HG03378 (cell line): ENCODE data around the gene STK33.
A peak's percentile ranks its signal among the peaks of the same experiment; 100 is the strongest.
"Not testable (repeated sequence)": the region's sequence is repeated elsewhere in the genome, so short reads cannot be mapped to it uniquely, and the experiment has no call there.

ENCODE experiments used
- ATAC-seq: cut with Tn5 transposase; IDR thresholded peaks from one replicate; pipeline ENCODE4 v1.9.1; 2021; ENCODE audit warnings: mild to moderate bottlenecking, moderate library complexity; ENCODE audit not compliant: unreplicated experiment

STK33 gene

GRCh38 chr11:8545698-8546366 lies 48.2 kb downstream of the STK33 start:
- no peak for ATAC-seq

- ATAC-seq, result no peak
These were observed 49.2 kb downstream of the STK33 start for GRCh38 chr11:8544807-8545206.

GRCh38 chr11:8543278-8543677 lies 50.8 kb downstream of the STK33 start:
- no peak for ATAC-seq

- no peak for ATAC-seq
These were observed 52.6 kb downstream of the STK33 start for GRCh38 chr11:8541448-8541847.

- ATAC-seq, result peak; percentile 84
These were observed 60.7 kb downstream of the STK33 start for GRCh38 chr11:8533332-8533731.

GRCh38 chr11:8532475-8532874 lies 61.6 kb downstream of the STK33 start:
- ATAC-seq, result peak; percentile 55

GRCh38 chr11:8531982-8532381 lies 62.0 kb downstream of the STK33 start:
- peak; percentile 29 for ATAC-seq

GRCh38 chr11:8531312-8531711 lies 62.7 kb downstream of the STK33 start:
- ATAC-seq, result no peak

GRCh38 chr11:8527939-8528338 lies 66.1 kb downstream of the STK33 start:
- ATAC-seq, result no peak

GRCh38 chr11:8523396-8523795 lies 70.6 kb downstream of the STK33 start:
- ATAC-seq, result no peak

GRCh38 chr11:8512547-8512946 lies 81.5 kb downstream of the STK33 start:
- no peak for ATAC-seq

GRCh38 chr11:8503910-8504364 lies 90.1 kb downstream of the STK33 start:
- ATAC-seq, result no peak

- no peak for ATAC-seq
These were observed 92.2 kb downstream of the STK33 start for GRCh38 chr11:8501836-8502235.

GRCh38 chr11:8488395-8488794 lies 105.6 kb downstream of the STK33 start:
- no peak for ATAC-seq

GRCh38 chr11:8487261-8487660 lies 106.8 kb downstream of the STK33 start:
- no peak for ATAC-seq

- ATAC-seq, result no peak
These were observed 109.8 kb downstream of the STK33 start for GRCh38 chr11:8484251-8484650.

- no peak for ATAC-seq
These were observed 113.2 kb downstream of the STK33 start for GRCh38 chr11:8480858-8481257.

- ATAC-seq, result no peak
These were observed 116.3 kb downstream of the STK33 start for GRCh38 chr11:8477680-8478079.

GRCh38 chr11:8477151-8477550 lies 116.9 kb downstream of the STK33 start:
- no peak for ATAC-seq

GRCh38 chr11:8467806-8468205 lies 126.2 kb downstream of the STK33 start:
- not testable (repeated sequence) for ATAC-seq

- ATAC-seq, result not testable (repeated sequence)
These were observed 126.7 kb downstream of the STK33 start for GRCh38 chr11:8467356-8467755.

- not testable (repeated sequence) for ATAC-seq
These were observed 127.1 kb downstream of the STK33 start for GRCh38 chr11:8466884-8467283.
